H1 (cell line): ENCODE results near the gene CABLES2. TPM values are rescaled to one million over a fixed set of nuclear protein-coding genes. Genes with fewer than 3 reads are reported as not detected.
A peak's percentile ranks its signal among the peaks of the same experiment; 100 is the strongest.

ENCODE experiments used
- CTCF ChIA-PET: fragments of 300-600 bp; sonication (Branson Sonifier 250); formaldehyde crosslinking; loops from one replicate; lab custom pipeline; 2021; ENCODE audit not compliant: partially characterized antibody; lab: Charles Lee
- POLR2A ChIA-PET: fragments of 300-600 bp; sonication (Branson Sonifier 250); formaldehyde crosslinking; loops from one replicate; lab custom pipeline; 2021; ENCODE audit warnings: inconsistent platforms; ENCODE audit not compliant: partially characterized antibody; lab: Charles Lee
- DNase-seq, 2 experiments: peaks; one replicate each; pipeline versions ENCODE4 v3.0.0 to v3.0.0-alpha.2; 2010 to 2022; ENCODE audit warnings: low spot score in 2 of 2, low read depth in 1 of 2, mixed read lengths in 1 of 2
- FAIRE-seq: peaks from 2 replicates; lab custom pipeline; 2011; peaks lifted over from hg19 to GRCh38; lab: Jason Lieb, UNC
- H2AFZ ChIP-seq: 2 replicates; pipeline ENCODE4 v1.8.1; 2012; ENCODE audit warnings: low read length, inconsistent platforms
- H2AK5ac ChIP-seq: 2 replicates; pipeline ENCODE4 v1.6.1; 2013; ENCODE audit warnings: low read depth, low read length
- H2BK120ac ChIP-seq: replicated peaks from 2 replicates; pipeline ENCODE3; 2013; ENCODE audit warnings: low read depth, low read length, inconsistent platforms
- H2BK12ac ChIP-seq: 2 replicates; pipeline ENCODE4 v1.6.1; 2013; ENCODE audit warnings: low read depth, low read length
- H2BK15ac ChIP-seq: 2 replicates; pipeline ENCODE4 v1.6.1; 2013; ENCODE audit warnings: low read length
- H2BK20ac ChIP-seq: 2 replicates; pipeline ENCODE4 v1.6.1; 2013; ENCODE audit warnings: low read length
- H2BK5ac ChIP-seq: 2 replicates; pipeline ENCODE4 v1.6.1; 2013; ENCODE audit warnings: low read depth, low read length
- H3K14ac ChIP-seq: 2 replicates; pipeline ENCODE4 v1.6.1; 2013; ENCODE audit warnings: inconsistent platforms; ENCODE audit not compliant: insufficient read length
- H3K18ac ChIP-seq: 2 replicates; pipeline ENCODE4 v1.6.1; 2013; ENCODE audit warnings: low read length; ENCODE audit errors: extremely low read depth
- H3K23ac ChIP-seq: 2 replicates; pipeline ENCODE4 v1.6.1; 2013; ENCODE audit warnings: inconsistent platforms; ENCODE audit not compliant: insufficient read length
- H3K23me2 ChIP-seq: 2 replicates; pipeline ENCODE4 v1.6.1; 2013; ENCODE audit warnings: low read depth, low read length
- H3K27ac ChIP-seq: 2 replicates; pipeline ENCODE4 v1.6.1; 2011; ENCODE audit warnings: low read depth, low read length, inconsistent platforms
- H3K27me3 ChIP-seq, 4 experiments: replicated peaks in 1 of 4; 1 replicate in 1 of 4; 2 replicates in 3 of 4; pipeline versions ENCODE4 v1.6.1 to v1.8.1; 2011 to 2013; ENCODE audit warnings: low read length in 3 of 4, mild to moderate bottlenecking in 3 of 4, inconsistent platforms in 2 of 4, mixed read lengths in 2 of 4, moderate library complexity in 1 of 4; ENCODE audit not compliant: control insufficient read depth in 3 of 4, insufficient read depth in 3 of 4; ENCODE audit errors: extremely low read depth in 1 of 4
- H3K36me3 ChIP-seq, 4 experiments: 2 replicates each; pipeline versions ENCODE4 v1.6.1 to v1.8.1; 2011 to 2013; ENCODE audit warnings: mild to moderate bottlenecking in 4 of 4, low read length in 3 of 4, moderate library complexity in 2 of 4, control low read depth in 1 of 4, inconsistent platforms in 1 of 4; ENCODE audit not compliant: insufficient read depth in 4 of 4, control insufficient read depth in 2 of 4
- H3K4ac ChIP-seq: replicated peaks from 2 replicates; pipeline ENCODE3; 2013; ENCODE audit warnings: low read length, low read depth, mixed read lengths, inconsistent platforms; ENCODE audit not compliant: insufficient read length
- H3K4me1 ChIP-seq, 4 experiments: replicated peaks in 1 of 4; 1 replicate in 1 of 4; 2 replicates in 3 of 4; pipeline versions ENCODE4 v1.6.1 to v1.8.1; 2011 to 2013; ENCODE audit warnings: low read length in 3 of 4, inconsistent platforms in 2 of 4, mixed read lengths in 1 of 4; ENCODE audit not compliant: insufficient read depth in 4 of 4, control insufficient read depth in 3 of 4
- H3K4me2 ChIP-seq, 2 experiments: 2 replicates each; pipeline versions ENCODE4 v1.6.1 to v1.8.1; 2011 to 2013; ENCODE audit warnings: low read depth in 2 of 2, low read length in 2 of 2, control low read depth in 1 of 2, inconsistent platforms in 1 of 2, mild to moderate bottlenecking in 1 of 2; ENCODE audit not compliant: insufficient read depth in 1 of 2
- H3K4me3 ChIP-seq, 4 experiments: fragments of 200-600, 300-600 bp in 1 of 4; sonication (generic), shearing (Covaris generic), sonication (Bioruptor Twin) in 1 of 4; 2 replicates each; pipeline versions ENCODE4 v1.5.1 to v1.8.1; 2011 to 2016; ENCODE audit warnings: low read length in 4 of 4, low read depth in 3 of 4, control low read depth in 2 of 4, inconsistent platforms in 2 of 4, mild to moderate bottlenecking in 2 of 4, mixed read lengths in 1 of 4, moderate library complexity in 1 of 4; ENCODE audit not compliant: insufficient read depth in 2 of 4; ENCODE audit errors: extremely low read depth in 1 of 4
- H3K56ac ChIP-seq: replicated peaks from 2 replicates; pipeline ENCODE3; 2013; ENCODE audit warnings: low read depth, mild to moderate bottlenecking, mixed read lengths, low read length, inconsistent platforms; ENCODE audit not compliant: insufficient read length
- H3K79me1 ChIP-seq: 2 replicates; pipeline ENCODE4 v1.6.1; 2013; ENCODE audit warnings: low read depth, low read length, control low read depth
- H3K79me2 ChIP-seq, 2 experiments: 2 replicates each; pipeline versions ENCODE4 v1.6.1 to v1.8.1; 2012 to 2013; ENCODE audit warnings: low read length in 2 of 2, mild to moderate bottlenecking in 2 of 2, inconsistent platforms in 1 of 2; ENCODE audit not compliant: insufficient read depth in 2 of 2, control insufficient read depth in 1 of 2
- H3K9ac ChIP-seq, 4 experiments: replicated peaks in 1 of 4; 1 replicate in 1 of 4; 2 replicates in 3 of 4; pipeline versions ENCODE4 v1.6.1 to v1.8.1; 2011 to 2013; ENCODE audit warnings: low read depth in 3 of 4, low read length in 3 of 4, control low read depth in 2 of 4, mild to moderate bottlenecking in 2 of 4, moderate library complexity in 2 of 4, inconsistent platforms in 1 of 4; ENCODE audit errors: extremely low read depth in 1 of 4
- H3K9me3 ChIP-seq, 2 experiments: 2 replicates each; pipeline versions ENCODE4 v1.6.1 to v1.8.1; 2012 to 2013; ENCODE audit warnings: mild to moderate bottlenecking in 2 of 2, moderate library complexity in 2 of 2, control low read depth in 1 of 2, inconsistent platforms in 1 of 2, low read depth in 1 of 2, low read length in 1 of 2, mixed read lengths in 1 of 2; ENCODE audit not compliant: insufficient read depth in 2 of 2
- H4K20me1 ChIP-seq, 2 experiments: replicated peaks in 1 of 2; 2 replicates each; pipeline versions ENCODE3 to v1.8.1; 2011 to 2013; ENCODE audit warnings: inconsistent platforms in 2 of 2, low read length in 2 of 2, mild to moderate bottlenecking in 1 of 2; ENCODE audit not compliant: insufficient read depth in 2 of 2, control insufficient read depth in 1 of 2
- H4K5ac ChIP-seq: 2 replicates; pipeline ENCODE4 v1.6.1; 2013; ENCODE audit warnings: low read length, low read depth, mixed read lengths, inconsistent platforms; ENCODE audit not compliant: insufficient read length
- H4K8ac ChIP-seq: 2 replicates; pipeline ENCODE4 v1.8.0; 2013; ENCODE audit warnings: mild to moderate bottlenecking, moderate library complexity, low read length, inconsistent platforms; ENCODE audit not compliant: insufficient read depth; ENCODE audit errors: extremely low read depth
- H4K91ac ChIP-seq: replicated peaks from 2 replicates; pipeline ENCODE3; 2013; ENCODE audit warnings: low read length, mixed read lengths, inconsistent platforms; ENCODE audit not compliant: insufficient read length
- ATF3 ChIP-seq: IDR thresholded peaks from 2 replicates; pipeline ENCODE4 v1.6.1; 2011; ENCODE audit warnings: low read depth, mild to moderate bottlenecking, low read length; ENCODE audit not compliant: insufficient read depth
- BACH1 ChIP-seq: IDR thresholded peaks from 2 replicates; pipeline ENCODE4 v1.6.1; 2012; ENCODE audit warnings: low read length, improper control_type of control experiment
- BRCA1 ChIP-seq: IDR thresholded peaks from 2 replicates; pipeline ENCODE4 v1.6.1; 2012; ENCODE audit warnings: low read depth, low read length, improper control_type of control experiment
- RAD21 ChIP-seq, 2 experiments: IDR thresholded peaks in 1 of 2; conservative IDR thresholded peaks in 1 of 2; 2 replicates each; pipeline ENCODE4 v1.6.1; 2011; ENCODE audit warnings: low read depth in 2 of 2, low read length in 2 of 2, improper control_type of control experiment in 1 of 2, inconsistent platforms in 1 of 2, mild to moderate bottlenecking in 1 of 2, moderate library complexity in 1 of 2
- RFX5 ChIP-seq: IDR thresholded peaks from 2 replicates; pipeline ENCODE4 v1.6.1; 2011; ENCODE audit warnings: low read depth, low read length, improper control_type of control experiment, borderline replicate concordance
- TAF7 ChIP-seq: optimal IDR thresholded peaks from 2 replicates; pipeline ENCODE3; 2011; ENCODE audit warnings: low read depth, mild to moderate bottlenecking, inconsistent platforms, low read length, moderate library complexity, borderline replicate concordance
- WGBS, 2 experiments: shearing (Covaris generic) in 1 of 2; methylation state at CpG; one replicate each; pipeline versions ENCODE4 v1.1.6 to v1.1.7; 2013 to 2015; ENCODE audit warnings: low lambda C conversion rate in 2 of 2, mixed read lengths in 2 of 2, inconsistent platforms in 1 of 2, low coverage in 1 of 2, missing lambda C conversion rate in 1 of 2; ENCODE audit not compliant: insufficient replicate concordance in 2 of 2, insufficient coverage in 1 of 2, insufficient read length in 1 of 2; ENCODE audit errors: extremely low coverage in 1 of 2, missing lambda C conversion rate in 1 of 2; 5-methylcytosine and 5-hydroxymethylcytosine counted together
- polyA plus RNA-seq, 7 experiments: library from polyadenylated mRNA; depleted of rRNA in 3 of 7; stranded (reverse) in 5 of 7; unstranded in 2 of 7; fragments of >200 nt in 5 of 7; fragments of 200-250 nt in 2 of 7; gene quantifications; 1 replicate in 5 of 7; 2 replicates in 1 of 7; 4 replicates in 1 of 7; pipeline versions ENCODE4 v1.2.1 to v1.2.3, GENCODE V29; 2011 to 2013; ENCODE audit warnings: missing spikeins in 2 of 7, mixed read lengths in 2 of 7
- total RNA-seq: library from RNA; stranded (reverse); fragmentation: NEBNext Ultra II Directional; extraction: Animal tissue kit (Norgen Biotek cat#: 25700); gene quantifications from 2 replicates; pipeline ENCODE4 v1.2.1, GENCODE V29; 2021
- TF ChIP-seq, protein P1 (sequence below): IDR thresholded peaks from 2 replicates; pipeline ENCODE4 v1.6.1; 2012; ENCODE audit warnings: inconsistent platforms

Gene CABLES2
- total and polyA plus RNA-seq, 2 of the 8 experiments (the other 6 are each of a cell fraction or from before 2014, with no cell fraction given) = 8.0 to 8.8 TPM

GRCh38 chr20:62420846-62421715 is 14.0 kb upstream of the CABLES2 start:
- H3K14ac ChIP-seq = no peak overlapping the region
- H3K4me2 ChIP-seq = no peak overlapping the region
- ChIA-PET POLR2A (interaction anchor here (0.6 to 1.4 kb wide), 4 partner anchors 10 to 59 kb away, joined by 3 to 4 read pairs (median 3); no protein-coding TSS in a partner anchor), CTCF (interaction anchor here (0.9 to 10.8 kb wide), 5 partner anchors 9 to 43 kb away, joined by 3 to 104 read pairs (median 11); no protein-coding TSS in a partner anchor)
- WGBS, 2 experiments = 92% methylated on average over 23 of the region's 24 CpGs; no CpG with 5 or more reads in 1 of the 2 experiments
- no peak overlapping the region for H4K5ac ChIP-seq
- no peaks in the 10 kb centered on the region for H3K23me2 ChIP-seq
- H3K36me3 ChIP-seq = no peaks in the 10 kb centered on the region; a peak in 1 of 8 replicates
- DNase-seq (no peak), FAIRE-seq (no peak)
- peaks cover 0 to 8% of the 10 kb centered on the region in 2 experiments for H4K20me1 ChIP-seq
- no peak overlapping the region for H3K4ac ChIP-seq
- H3K79me1 ChIP-seq = no peaks in the 10 kb centered on the region
- peak overlapping the region; percentile 72; the same call in 1 of the 2 replicates for H2BK20ac ChIP-seq
- peak overlapping the region; percentile 90 for H2BK15ac ChIP-seq
- H3K79me2 ChIP-seq = no peaks in the 10 kb centered on the region
- H3K27me3 ChIP-seq = no peaks in the 10 kb centered on the region
- no peak overlapping the region for H3K4me3 ChIP-seq
- H3K56ac ChIP-seq = no peak overlapping the region
- TF ChIP-seq RFX5 (no peak), TAF7 (no peak), ATF3 (no peak), BRCA1 (no peak), RAD21 (IDR thresholded peaks at IDR 0.05 in 1 of 2, conservative IDR thresholded peaks at IDR 0.05 in 1 of 2; ENCODE audit: low read depth in 2 of 2, low read length in 2 of 2) (no peak), BACH1 (no peak)
- TF ChIP-seq, protein P1, sequence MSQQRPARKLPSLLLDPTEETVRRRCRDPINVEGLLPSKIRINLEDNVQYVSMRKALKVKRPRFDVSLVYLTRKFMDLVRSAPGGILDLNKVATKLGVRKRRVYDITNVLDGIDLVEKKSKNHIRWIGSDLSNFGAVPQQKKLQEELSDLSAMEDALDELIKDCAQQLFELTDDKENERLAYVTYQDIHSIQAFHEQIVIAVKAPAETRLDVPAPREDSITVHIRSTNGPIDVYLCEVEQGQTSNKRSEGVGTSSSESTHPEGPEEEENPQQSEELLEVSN = no peak
- H4K8ac ChIP-seq = 0 out of 2 replicates have a peak overlapping the region, but pooled peaks have one; percentile 68
- H2BK120ac ChIP-seq = no peak overlapping the region
- H3K18ac ChIP-seq = no peak overlapping the region; the same call in 1 of the 2 replicates
- peaks cover 0 to 12% (median under 1%) of the 10 kb centered on the region in 4 experiments; a peak in 4 of 7 replicates for H3K4me1 ChIP-seq
- H4K91ac ChIP-seq = peak overlapping the region; percentile 97
- H2BK12ac ChIP-seq = peak overlapping the region; percentile 61; the same call in 1 of the 2 replicates
- peak overlapping the region; percentile 3; the same call in 1 of the 2 replicates for H2BK5ac ChIP-seq
- H3K9ac ChIP-seq = no peak overlapping the region
- H3K27ac ChIP-seq = no peak overlapping the region
- peak overlapping the region; percentile 84 for H2AK5ac ChIP-seq
- H2AFZ ChIP-seq = no peak overlapping the region
- no peak overlapping the region for H3K23ac ChIP-seq
- no peaks in the 10 kb centered on the region for H3K9me3 ChIP-seq
